GM10266 (cell line): Measurements from ENCODE around the gene APLP2.

Source experiments
- DNase-seq: peaks from one replicate; pipeline ENCODE4 v3.0.0; 2012; ENCODE audit errors: extremely low spot score
- CTCF ChIP-seq: IDR thresholded peaks from 2 replicates; pipeline ENCODE4 v1.5.1; 2012; ENCODE audit warnings: mild to moderate bottlenecking, low read depth; ENCODE audit not compliant: control insufficient read depth, insufficient read depth; ENCODE audit errors: missing control alignments

The APLP2 gene

GRCh38 chr11:130068986-130069658, 572 bp upstream of the APLP2 start:
- no peak for TF ChIP-seq CTCF
- peak; percentile 34 for DNase-seq

- peak; percentile 80 for DNase-seq
- peak; percentile 19 for TF ChIP-seq CTCF
Observed at GRCh38 chr11:130070109-130070845, 583 bp downstream of the APLP2 start.

GRCh38 chr11:130070846-130071200, 1.1 kb downstream of the APLP2 start:
- TF ChIP-seq CTCF = no peak
- DNase-seq = no peak

GRCh38 chr11:130071211-130071712, 1.6 kb downstream of the APLP2 start:
- no peak for TF ChIP-seq CTCF
- DNase-seq = no peak

GRCh38 chr11:130074736-130075135, 5.0 kb downstream of the APLP2 start:
- TF ChIP-seq CTCF = no peak
- no peak for DNase-seq

GRCh38 chr11:130076778-130077481, 7.2 kb downstream of the APLP2 start:
- TF ChIP-seq CTCF = no peak
- DNase-seq = no peak
